Body of pancreas (tissue), 4 donors: ENCODE data around the gene PHTF2. TPM values are rescaled to one million over a fixed set of nuclear protein-coding genes. Genes with fewer than 3 reads are reported as not detected.

Source experiments
- ATAC-seq: fragments of 150-250 bp; one replicate; pipeline ENCODE4 v1.9.1; 2016
- DNase-seq, 4 donors: peaks; one replicate each; pipeline ENCODE4 v3.0.0-alpha.2; 2019
- H3K27ac ChIP-seq, 4 donors: fragments of 200-600 bp; sonication (generic); 1 replicate in 3 of 4; 2 replicates in 1 of 4; pipeline versions ENCODE4 v1.5.1 to v1.6.1; 2016 to 2019; ENCODE audit warnings: mild to moderate bottlenecking in 1 of 4, mixed read lengths in 1 of 4, moderate library complexity in 1 of 4
- H3K27me3 ChIP-seq, 2 donors: fragments of 200-600 bp; sonication (generic); one replicate each; pipeline ENCODE4 v1.6.0; 2016; ENCODE audit warnings: mild to moderate bottlenecking in 1 of 2
- H3K36me3 ChIP-seq, 2 donors: fragments of 200-600 bp; sonication (generic); replicated peaks in 1 of 2; 2 replicates each; pipeline ENCODE4 v1.5.1; 2016; ENCODE audit warnings: low read depth in 2 of 2; ENCODE audit not compliant: insufficient read depth in 1 of 2
- H3K4me1 ChIP-seq: fragments of 200-600 bp; sonication (generic); one replicate; pipeline ENCODE4 v1.6.0; 2016
- H3K4me3 ChIP-seq, 2 donors: fragments of 200-600 bp; sonication (generic); 1 replicate in 1 of 2; 2 replicates in 1 of 2; pipeline ENCODE4 v1.5.1; 2016 to 2019
- H3K9me3 ChIP-seq, 3 donors: fragments of 200-600 bp; sonication (generic); 1 replicate in 2 of 3; 2 replicates in 1 of 3; pipeline ENCODE4 v1.5.1; 2016
- POLR2A ChIP-seq, 3 donors: fragments of 450-650 bp; IDR thresholded peaks; one replicate each; pipeline ENCODE4 v1.6.1; 2016; ENCODE audit warnings: antibody characterized with exemption in 3 of 3, mild to moderate bottlenecking in 2 of 3
- WGBS, 2 donors: methylation state at CpG; one replicate each; pipeline ENCODE4 v1.1.5; 2017; 5-methylcytosine and 5-hydroxymethylcytosine counted together
- intact Hi-C: fragments of 100-400 bp; cut with DNase I; formaldehyde crosslinking; loops from one replicate; pipeline ENCODE4 v1.15.1; 2023
- total RNA-seq, 2 donors: library from RNA; depleted of rRNA; stranded (reverse); fragments of >200 nt; gene quantifications; one replicate each; pipeline ENCODE4 v1.1.0, GENCODE V29; 2016
- TF ChIP-seq, protein P1 (sequence below), 7 experiments: fragments of 450-650 bp in 4 of 7; fragments of 200-600 bp in 3 of 7; sonication (generic) in 3 of 7; IDR thresholded peaks; one replicate each; pipeline ENCODE4 v1.5.1; 2016 to 2019; ENCODE audit warnings: antibody characterized with exemption in 7 of 7

PHTF2 gene
- total RNA-seq, 2 donors from 2014 or later, result 7.9 to 9.6 TPM

DNA sequence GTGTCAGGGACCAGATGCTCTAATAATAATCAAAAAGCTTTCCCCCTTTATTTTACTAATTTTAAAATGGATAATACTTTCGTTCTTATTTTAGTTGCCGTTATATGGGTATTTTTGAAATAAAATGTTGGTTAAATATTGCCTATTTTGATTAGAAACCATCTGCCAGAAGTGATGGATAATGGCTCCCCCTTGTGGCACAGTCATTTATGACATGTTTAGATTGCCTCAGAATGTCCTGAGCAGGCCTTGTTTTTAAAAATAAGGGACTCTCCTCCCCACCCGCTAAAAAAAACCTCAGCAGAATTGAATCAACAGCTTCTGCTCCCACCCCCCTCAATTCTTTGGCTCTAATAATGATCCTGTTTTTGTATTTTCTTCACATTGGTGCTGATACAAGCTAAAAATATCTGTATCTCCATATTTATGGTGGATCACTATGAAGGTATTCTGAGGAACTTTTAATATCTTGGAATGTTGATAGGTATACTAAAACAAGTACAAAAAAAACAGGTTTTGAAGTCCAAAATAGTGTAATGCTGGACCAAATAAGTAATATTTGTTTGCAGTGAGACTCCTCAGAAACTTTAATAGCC is 39.2 kb upstream of the PHTF2 start:
- DNase-seq, result peak; percentile 68 to 81 (median 74)
- Histone ChIP-seq H3K27me3 (no peaks in the 10 kb centered on the region), H3K4me1 (peaks cover 45% of the 10 kb centered on the region), H3K36me3 (no peaks in the 10 kb centered on the region), H3K4me3 (no peak overlapping the region), H3K27ac (peak overlapping the region in 2 of 4 donors; percentile 39 to 69), H3K9me3 (no peaks in the 10 kb centered on the region)
- ATAC-seq, result peak; percentile 86
- intact Hi-C loops, result no loop called here
- WGBS, 2 donors, result 0% methylated on average over 3 of the region's 3 CpGs
- TF ChIP-seq, protein P1, sequence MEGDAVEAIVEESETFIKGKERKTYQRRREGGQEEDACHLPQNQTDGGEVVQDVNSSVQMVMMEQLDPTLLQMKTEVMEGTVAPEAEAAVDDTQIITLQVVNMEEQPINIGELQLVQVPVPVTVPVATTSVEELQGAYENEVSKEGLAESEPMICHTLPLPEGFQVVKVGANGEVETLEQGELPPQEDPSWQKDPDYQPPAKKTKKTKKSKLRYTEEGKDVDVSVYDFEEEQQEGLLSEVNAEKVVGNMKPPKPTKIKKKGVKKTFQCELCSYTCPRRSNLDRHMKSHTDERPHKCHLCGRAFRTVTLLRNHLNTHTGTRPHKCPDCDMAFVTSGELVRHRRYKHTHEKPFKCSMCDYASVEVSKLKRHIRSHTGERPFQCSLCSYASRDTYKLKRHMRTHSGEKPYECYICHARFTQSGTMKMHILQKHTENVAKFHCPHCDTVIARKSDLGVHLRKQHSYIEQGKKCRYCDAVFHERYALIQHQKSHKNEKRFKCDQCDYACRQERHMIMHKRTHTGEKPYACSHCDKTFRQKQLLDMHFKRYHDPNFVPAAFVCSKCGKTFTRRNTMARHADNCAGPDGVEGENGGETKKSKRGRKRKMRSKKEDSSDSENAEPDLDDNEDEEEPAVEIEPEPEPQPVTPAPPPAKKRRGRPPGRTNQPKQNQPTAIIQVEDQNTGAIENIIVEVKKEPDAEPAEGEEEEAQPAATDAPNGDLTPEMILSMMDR (IDR thresholded peaks at IDR 0.05), result peak; percentile 35 to 88 (median 84)
- no peak for TF ChIP-seq POLR2A (IDR thresholded peaks at IDR 0.05)

GRCh38 chr7:77760809-77761453 is 37.6 kb upstream of the PHTF2 start:
- 23 to 34% methylated on average over 10 of the region's 10 CpGs for WGBS, 2 donors
- Histone ChIP-seq H3K9me3 (no peaks in the 10 kb centered on the region), H3K36me3 (no peaks in the 10 kb centered on the region), H3K27ac (peak overlapping the region; percentile 25 to 69 (median 54)), H3K27me3 (no peaks in the 10 kb centered on the region), H3K4me3 (no peak overlapping the region), H3K4me1 (peaks cover 51% of the 10 kb centered on the region)
- intact Hi-C loops, result no loop called here
- ATAC-seq, result no peak
- no peak for DNase-seq
- no peak for TF ChIP-seq POLR2A (IDR thresholded peaks at IDR 0.05)
- TF ChIP-seq, protein P1 (IDR thresholded peaks at IDR 0.05), result peak in 1 of 7 experiments; percentile 11

DNA sequence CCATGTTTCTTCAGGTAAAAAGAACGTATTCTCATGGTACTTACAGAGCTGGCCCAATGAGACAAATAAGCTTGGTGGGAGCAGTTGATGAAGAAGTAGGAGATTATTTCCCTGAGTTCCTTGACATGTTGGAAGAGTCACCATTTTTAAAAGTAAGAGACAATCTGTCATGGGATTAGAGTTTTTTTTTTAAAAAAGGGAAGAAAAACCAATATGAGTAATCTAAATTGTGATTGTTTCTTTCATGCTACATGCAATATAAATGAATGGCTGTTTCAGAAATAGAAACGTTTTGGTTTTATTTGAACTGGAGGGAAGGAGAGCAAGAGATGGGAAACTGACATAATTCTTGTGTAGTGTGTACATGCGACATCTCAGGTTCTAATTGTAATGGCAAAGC is 33.1 kb upstream of the PHTF2 start:
- TF ChIP-seq POLR2A (IDR thresholded peaks at IDR 0.05), result no peak
- TF ChIP-seq, protein P1 (IDR thresholded peaks at IDR 0.05), result no peak
- no peak for ATAC-seq
- H3K4me3 ChIP-seq, result no peak overlapping the region
- H3K36me3 ChIP-seq, result no peaks in the 10 kb centered on the region
- no peaks in the 10 kb centered on the region for H3K27me3 ChIP-seq
- WGBS, 2 donors, result 61 to 66% methylated on average over 3 of the region's 3 CpGs
- no peak for DNase-seq
- H3K4me1 ChIP-seq, result peaks cover 40% of the 10 kb centered on the region
- H3K9me3 ChIP-seq, result no peaks in the 10 kb centered on the region
- intact Hi-C loops, result no loop called here
- no peak overlapping the region for H3K27ac ChIP-seq

DNA sequence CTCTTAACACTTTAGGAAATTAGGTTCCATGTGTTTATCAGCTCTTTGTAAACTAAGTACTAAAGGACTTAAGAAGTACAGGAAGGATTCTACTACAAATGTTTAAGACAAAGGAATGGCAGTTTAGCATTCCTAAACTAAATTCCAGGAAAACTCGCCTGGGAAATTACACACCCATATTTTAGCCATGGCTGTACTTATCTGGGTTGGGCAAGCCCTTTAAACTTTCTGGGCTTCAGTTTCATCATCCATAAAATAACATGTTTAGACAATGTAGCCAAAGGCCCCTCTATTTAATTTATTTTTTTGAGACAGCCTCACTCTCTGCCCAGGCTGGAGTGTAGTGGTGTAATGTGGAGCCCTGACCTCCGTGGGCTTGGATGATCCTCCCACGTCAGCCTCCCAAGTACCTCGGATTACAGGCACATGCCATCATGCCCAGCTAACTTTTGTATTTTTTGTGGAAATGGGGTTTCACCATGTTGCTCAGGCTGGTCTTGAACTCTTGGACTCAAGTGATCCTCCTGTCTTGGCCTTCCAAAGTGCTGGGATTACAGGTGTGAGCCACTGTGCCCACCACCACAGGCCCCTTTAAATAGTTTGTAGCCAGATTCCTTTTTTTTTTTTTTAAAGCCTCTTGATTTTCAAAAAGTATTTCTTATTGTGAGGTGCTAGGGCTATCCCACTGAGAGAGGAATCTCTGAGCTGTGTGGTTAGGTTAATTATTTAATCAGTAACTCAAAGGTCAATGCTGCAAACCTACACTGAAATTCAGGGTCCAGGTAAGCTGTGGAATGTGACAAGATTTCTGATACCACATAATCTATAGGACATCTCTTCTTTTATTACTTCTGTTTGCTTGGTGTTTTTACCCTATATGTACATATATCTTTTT is 32.4 kb upstream of the PHTF2 start:
- no peak for DNase-seq
- 80 to 90% methylated on average over 4 of the region's 4 CpGs for WGBS, 2 donors

More for the DNA sequence above, 32.4 kb upstream of the PHTF2 start:
- peak; percentile 40 for ATAC-seq
- H3K27me3 ChIP-seq, result no peaks in the 10 kb centered on the region
- H3K9me3 ChIP-seq, result no peaks in the 10 kb centered on the region
- H3K27ac ChIP-seq, result peak overlapping the region in 2 of 4 donors; percentile 9 to 46
- peaks cover 34% of the 10 kb centered on the region for H3K4me1 ChIP-seq
- intact Hi-C loops, result no loop called here
- TF ChIP-seq POLR2A (IDR thresholded peaks at IDR 0.05), result no peak
- no peaks in the 10 kb centered on the region for H3K36me3 ChIP-seq
- no peak overlapping the region for H3K4me3 ChIP-seq
